ENCODE measurements around the gene SYT8.

DNA sequence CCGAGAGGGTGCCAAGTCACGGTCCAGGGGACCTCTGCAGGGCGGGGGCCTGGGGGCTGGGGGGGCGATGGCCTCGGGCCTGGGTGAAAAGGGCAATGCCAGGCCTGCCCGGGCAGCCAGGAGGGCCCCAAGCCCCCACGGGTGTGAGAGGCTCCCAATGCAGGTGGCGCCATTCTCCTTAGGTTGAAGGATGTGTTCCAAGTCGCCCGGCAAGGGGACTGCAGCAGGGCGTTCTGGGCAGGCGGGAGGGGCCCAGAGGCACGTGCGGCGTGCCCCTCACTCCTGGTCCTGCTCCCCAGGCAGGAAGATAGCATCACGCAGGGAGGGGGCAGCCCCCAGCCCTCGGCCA, 3.3 kb downstream of the SYT8 start:
- TF ChIP-seq, protein P1, sequence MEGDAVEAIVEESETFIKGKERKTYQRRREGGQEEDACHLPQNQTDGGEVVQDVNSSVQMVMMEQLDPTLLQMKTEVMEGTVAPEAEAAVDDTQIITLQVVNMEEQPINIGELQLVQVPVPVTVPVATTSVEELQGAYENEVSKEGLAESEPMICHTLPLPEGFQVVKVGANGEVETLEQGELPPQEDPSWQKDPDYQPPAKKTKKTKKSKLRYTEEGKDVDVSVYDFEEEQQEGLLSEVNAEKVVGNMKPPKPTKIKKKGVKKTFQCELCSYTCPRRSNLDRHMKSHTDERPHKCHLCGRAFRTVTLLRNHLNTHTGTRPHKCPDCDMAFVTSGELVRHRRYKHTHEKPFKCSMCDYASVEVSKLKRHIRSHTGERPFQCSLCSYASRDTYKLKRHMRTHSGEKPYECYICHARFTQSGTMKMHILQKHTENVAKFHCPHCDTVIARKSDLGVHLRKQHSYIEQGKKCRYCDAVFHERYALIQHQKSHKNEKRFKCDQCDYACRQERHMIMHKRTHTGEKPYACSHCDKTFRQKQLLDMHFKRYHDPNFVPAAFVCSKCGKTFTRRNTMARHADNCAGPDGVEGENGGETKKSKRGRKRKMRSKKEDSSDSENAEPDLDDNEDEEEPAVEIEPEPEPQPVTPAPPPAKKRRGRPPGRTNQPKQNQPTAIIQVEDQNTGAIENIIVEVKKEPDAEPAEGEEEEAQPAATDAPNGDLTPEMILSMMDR (IDR thresholded peaks at IDR 0.05) = no peak
- no peak for TF ChIP-seq POLR2AphosphoS5 (IDR thresholded peaks at IDR 0.05)

Data from prostate gland (tissue), 2 donors.